HepG2 (cell line): ENCODE results near the gene GRK6. TPM values are rescaled to one million over a fixed set of nuclear protein-coding genes. Genes with fewer than 3 reads are reported as not detected.

Experiments
- ATAC-seq: fragments of 200-7000 bp; cut with Tn5 transposase; 3 replicates; pipeline ENCODE4 v1.9.1; 2020; ENCODE audit warnings: mild to moderate bottlenecking, moderate library complexity
- Bru-seq: library from RNA; stranded (reverse); fragments of 400-500 nt; gene quantifications from one replicate; lab custom pipeline; 2021; lab: Mats Ljungman, UMichigan
- BruChase-seq, 2 experiments: library from RNA; stranded (reverse); fragments of 400-500 nt; gene quantifications; one replicate each; lab custom pipeline; 2021; lab: Mats Ljungman, UMichigan
- BruUV-seq: library from RNA; stranded (reverse); fragments of 400-500 nt; replicated peaks from 2 replicates; lab custom pipeline; 2021; lab: Mats Ljungman, UMichigan
- CTCF ChIA-PET: fragments of 300-600 bp; formaldehyde crosslinking; extraction: SDS; loops from one replicate; lab custom pipeline; 2021; ENCODE audit warnings: low total read pairs, inconsistent platforms, low intra/inter-chr PET ratio; lab: Yijun Ruan, JAX
- POLR2A ChIA-PET: fragments of 350-600 bp; sonication (Branson Sonifier 250); formaldehyde crosslinking; loops from one replicate; lab custom pipeline; 2020; ENCODE audit warnings: antibody characterized with exemption, inconsistent platforms; lab: Yijun Ruan, JAX
- DNase-seq: peaks from one replicate; pipeline ENCODE4 v3.0.0-alpha.2; 2015; ENCODE audit warnings: low spot score
- FAIRE-seq: peaks from 3 replicates; lab custom pipeline; 2011; peaks lifted over from hg19 to GRCh38; lab: Jason Lieb, UNC
- H2AFZ ChIP-seq: one replicate; pipeline ENCODE4 v1.6.1; 2011; ENCODE audit warnings: low read length, inconsistent platforms
- H3K27ac ChIP-seq: fragments of 300-600 bp; 3 replicates; pipeline ENCODE4 v1.8.0; 2011; ENCODE audit warnings: mixed run types, mild to moderate bottlenecking, mixed read lengths, low read length, inconsistent platforms; ENCODE audit not compliant: insufficient read depth; ENCODE audit errors: extremely low read length
- H3K27me3 ChIP-seq, 2 experiments: fragments of 200-600 bp in 1 of 2; 2 replicates in 1 of 2; 3 replicates in 1 of 2; pipeline versions ENCODE4 v1.6.0 to v1.8.0; 2011; ENCODE audit warnings: low read length in 2 of 2, mild to moderate bottlenecking in 2 of 2, moderate library complexity in 2 of 2, inconsistent platforms in 1 of 2; ENCODE audit not compliant: insufficient read depth in 2 of 2, control insufficient read depth in 1 of 2
- H3K36me3 ChIP-seq, 2 experiments: fragments of 200-600 bp in 1 of 2; replicated peaks in 1 of 2; 2 replicates in 1 of 2; 3 replicates in 1 of 2; pipeline versions ENCODE4 v1.5.1 to v1.8.0; 2011; ENCODE audit warnings: low read length in 2 of 2, inconsistent platforms in 1 of 2; ENCODE audit not compliant: insufficient read depth in 2 of 2, control insufficient read depth in 1 of 2
- H3K4me1 ChIP-seq: 2 replicates; pipeline ENCODE4 v1.5.1; 2012; ENCODE audit warnings: low read length, inconsistent platforms; ENCODE audit not compliant: insufficient read depth
- H3K4me2 ChIP-seq: 2 replicates; pipeline ENCODE4 v1.6.0; 2011; ENCODE audit warnings: low read depth, low read length, inconsistent platforms
- H3K4me3 ChIP-seq, 3 experiments: fragments of 200-600 bp in 1 of 3; sonication (generic), shearing (Covaris generic) in 1 of 3; replicated peaks in 1 of 3; 2 replicates each; pipeline ENCODE4 v1.5.1; 2011 to 2016; ENCODE audit warnings: low read length in 3 of 3, inconsistent platforms in 2 of 3, low read depth in 2 of 3, mild to moderate bottlenecking in 2 of 3, control low read depth in 1 of 3, mixed read lengths in 1 of 3; ENCODE audit not compliant: insufficient read depth in 1 of 3
- H3K79me2 ChIP-seq: one replicate; pipeline ENCODE4 v1.6.1; 2011; ENCODE audit warnings: low read length, inconsistent platforms; ENCODE audit not compliant: insufficient read depth
- H3K9ac ChIP-seq: 2 replicates; pipeline ENCODE4 v1.6.0; 2011; ENCODE audit warnings: mild to moderate bottlenecking, low read depth, low read length, inconsistent platforms; ENCODE audit not compliant: insufficient read depth
- H3K9me3 ChIP-seq: 2 replicates; pipeline ENCODE4 v1.5.1; 2012; ENCODE audit warnings: mild to moderate bottlenecking, low read length
- H4K20me1 ChIP-seq: 2 replicates; pipeline ENCODE4 v1.6.0; 2011; ENCODE audit warnings: inconsistent platforms, mild to moderate bottlenecking, low read length, moderate library complexity; ENCODE audit not compliant: insufficient read depth
- GABPB1 ChIP-seq: IDR thresholded peaks from 2 replicates; pipeline ENCODE4 v1.6.1; 2016; ENCODE audit warnings: mild to moderate bottlenecking, missing genetic modification reagents, moderate library complexity, missing compliant biosample characterization
- MXI1 ChIP-seq: IDR thresholded peaks from 3 replicates; pipeline ENCODE4 v1.6.1; 2012; ENCODE audit warnings: low read depth, low read length, inconsistent platforms, borderline replicate concordance
- SAP130 ChIP-seq: IDR thresholded peaks from 2 replicates; pipeline ENCODE4 v1.6.1; 2016; ENCODE audit warnings: low read depth
- SP5 ChIP-seq: IDR thresholded peaks from 2 replicates; pipeline ENCODE4 v1.6.1; 2016; ENCODE audit warnings: low read depth, borderline replicate concordance
- ZFY ChIP-seq: sonication (generic); formaldehyde crosslinking; IDR thresholded peaks from 2 replicates; pipeline ENCODE4 v1.4.0; 2020; ENCODE audit warnings: missing genetic modification reagents
- ZNF207 ChIP-seq: fragments of 450-650 bp; IDR thresholded peaks from 2 replicates; pipeline ENCODE4 v1.6.1; 2016; ENCODE audit warnings: antibody characterized with exemption, borderline replicate concordance
- ZNF501 ChIP-seq: sonication (generic); formaldehyde crosslinking; IDR thresholded peaks from 2 replicates; pipeline ENCODE4 v1.5.1; 2020; ENCODE audit warnings: mild to moderate bottlenecking, moderate library complexity, missing genetic modification reagents
- ZNF547 ChIP-seq: sonication (generic); formaldehyde crosslinking; IDR thresholded peaks from 2 replicates; pipeline ENCODE4 v1.5.1; 2020; ENCODE audit warnings: mild to moderate bottlenecking, missing genetic modification reagents
- ZSCAN9 ChIP-seq: IDR thresholded peaks from 2 replicates; pipeline ENCODE4 v1.6.1; 2016; ENCODE audit warnings: borderline replicate concordance
- WGBS: methylation state at CpG from one replicate; pipeline ENCODE4 v1.1.6; 2017; ENCODE audit warnings: low lambda C conversion rate; 5-methylcytosine and 5-hydroxymethylcytosine counted together
- in situ Hi-C: cut with HindIII; loops from 2 replicates; pipeline ENCODE4 v1.10.0; 2017; ENCODE audit warnings: low pct_unique_long_range_greater_than_20kb; ENCODE audit not compliant: extremely low pct_ligation_motif_present
- intact Hi-C: fragments of 100-400 bp; cut with micrococcal nuclease; formaldehyde crosslinking; loops from one replicate; pipeline ENCODE4 v1.10.0; 2022; ENCODE audit not compliant: unreplicated experiment
- long read RNA-seq, 2 experiments: library from RNA in 1 of 2; library from polyadenylated mRNA in 1 of 2; stranded (forward) in 1 of 2; unstranded in 1 of 2; transcript quantifications; one replicate each; pipeline ENCODE4 v2.0.0, GENCODE V29; 2019 to 2022
- polyA minus RNA-seq, 3 experiments: library from RNA; depleted of rRNA, polyadenylated mRNA; stranded (reverse); fragments of >200 nt; gene quantifications; 2 replicates each; pipeline ENCODE4 v1.2.3, GENCODE V29; 2011; ENCODE audit warnings: low replicate concordance in 1 of 3
- polyA plus RNA-seq, 8 experiments: library from polyadenylated mRNA; depleted of rRNA in 3 of 8; stranded (reverse) in 7 of 8; unstranded in 1 of 8; fragments of >200 nt; fragmentation: Illumina TruSeq in 4 of 8; extraction: Trizol in 4 of 8; gene quantifications; 2 replicates each; pipeline versions ENCODE4 v1.2.1 to v1.2.3, GENCODE V29; 2011 to 2016; ENCODE audit warnings: low read depth in 4 of 8, missing spikeins in 1 of 8, mixed read lengths in 1 of 8; ENCODE audit not compliant: insufficient read depth in 1 of 8
- total RNA-seq, 5 experiments: library from RNA; depleted of rRNA; stranded (reverse); fragments of >200 nt; fragmentation: Illumina TruSeq; extraction: Trizol; gene quantifications; 2 replicates each; pipeline ENCODE4 v1.2.3, GENCODE V29; 2016; ENCODE audit warnings: low read depth in 1 of 5
- TF ChIP-seq, protein P1 (sequence below): sonication (generic); formaldehyde crosslinking; IDR thresholded peaks from 2 replicates; pipeline ENCODE4 v1.5.0; 2020; ENCODE audit warnings: mild to moderate bottlenecking, missing genetic modification reagents
- TF ChIP-seq, protein P2 (sequence below): IDR thresholded peaks from 2 replicates; pipeline ENCODE4 v1.6.1; 2012; ENCODE audit warnings: inconsistent platforms
- TF ChIP-seq, protein P3 (sequence below): sonication (generic); formaldehyde crosslinking; IDR thresholded peaks from 2 replicates; pipeline ENCODE4 v1.4.0; 2020; ENCODE audit warnings: mild to moderate bottlenecking, missing genetic modification reagents

GRK6 gene
- total RNA-seq (2016; rRNA removed; fragmentation: Illumina TruSeq; extraction: Trizol), result 16.1 and 19.9 TPM in 2 replicates
- 21.2 and 25.1 TPM in 2 replicates for total RNA-seq (2016; cell fraction: cytosol; rRNA removed; fragmentation: Illumina TruSeq; extraction: Trizol; ENCODE audit: low read depth)
- total RNA-seq (2016; cell fraction: insoluble cytoplasmic fraction; rRNA removed; fragmentation: Illumina TruSeq; extraction: Trizol), result 15.7 and 20.8 TPM in 2 replicates
- 43.3 and 44.5 TPM in 2 replicates for total RNA-seq (2016; cell fraction: membrane; rRNA removed; fragmentation: Illumina TruSeq; extraction: Trizol)
- total RNA-seq (2016; cell fraction: nucleus; rRNA removed; fragmentation: Illumina TruSeq; extraction: Trizol), result 15.6 TPM in 2 replicates
- 13.2 and 17.4 TPM in 2 replicates for polyA plus RNA-seq (2011; rRNA removed)
- 16.2 and 19.6 TPM in 2 replicates for polyA plus RNA-seq (2011; cell fraction: cytosol; rRNA removed)
- 21.6 and 24.6 TPM in 2 replicates for polyA plus RNA-seq (2011; cell fraction: nucleus; rRNA removed)
- 16.7 and 17.5 TPM in 2 replicates for polyA plus RNA-seq (2012)
- 36.3 and 37.2 TPM in 2 replicates for polyA plus RNA-seq (2016; cell fraction: cytosol; fragmentation: Illumina TruSeq; extraction: Trizol; ENCODE audit: low read depth)
- polyA plus RNA-seq (2016; cell fraction: insoluble cytoplasmic fraction; fragmentation: Illumina TruSeq; extraction: Trizol; ENCODE audit: low read depth), result 20.6 and 21.6 TPM in 2 replicates
- 45.6 and 48.4 TPM in 2 replicates for polyA plus RNA-seq (2016; cell fraction: membrane; fragmentation: Illumina TruSeq; extraction: Trizol; ENCODE audit: low read depth)
- 22.8 and 26.4 TPM in 2 replicates for polyA plus RNA-seq (2016; cell fraction: nucleus; fragmentation: Illumina TruSeq; extraction: Trizol; ENCODE audit: insufficient read depth, low read depth)
- polyA minus RNA-seq (2011; rRNA and poly(A)+ RNA removed; ENCODE audit: low replicate concordance), result 11.2 and 22.9 TPM in 2 replicates
- 13.6 and 15.1 TPM in 2 replicates for polyA minus RNA-seq (2011; cell fraction: cytosol; rRNA and poly(A)+ RNA removed)
- 19.2 and 24.9 TPM in 2 replicates for polyA minus RNA-seq (2011; cell fraction: nucleus; rRNA and poly(A)+ RNA removed)
- Bru-seq, nascent RNA, result percentile 62 among the genes with signal in this experiment
- percentile 56 among the genes with signal in this experiment for BruChase-seq, experiment 1, labeled RNA remaining after a 6-hour chase
- percentile 55 among the genes with signal in this experiment for BruChase-seq, experiment 2, labeled RNA remaining after a 2-hour chase
- long read RNA-seq, experiment 1, transcript GRK6-201 (16 exons, 2,939 nt), result major isoform, 5 of 19 reads
- long read RNA-seq, experiment 1, partial matches to known transcripts, result 0 of 19 reads
- long read RNA-seq, experiment 1, other reads (novel, unspliced or antisense), result 9 of 19 reads
- long read RNA-seq, experiment 2, transcript GRK6-201 (16 exons, 2,939 nt), result major isoform, 25 of 87 reads
- long read RNA-seq, experiment 2, transcript GRK6-206 (13 exons, 1,660 nt), result minor isoform, 10 of 87 reads
- long read RNA-seq, experiment 2, partial matches to known transcripts, result 38 of 87 reads
- long read RNA-seq, experiment 2, other reads (novel, unspliced or antisense), result 14 of 87 reads

DNA sequence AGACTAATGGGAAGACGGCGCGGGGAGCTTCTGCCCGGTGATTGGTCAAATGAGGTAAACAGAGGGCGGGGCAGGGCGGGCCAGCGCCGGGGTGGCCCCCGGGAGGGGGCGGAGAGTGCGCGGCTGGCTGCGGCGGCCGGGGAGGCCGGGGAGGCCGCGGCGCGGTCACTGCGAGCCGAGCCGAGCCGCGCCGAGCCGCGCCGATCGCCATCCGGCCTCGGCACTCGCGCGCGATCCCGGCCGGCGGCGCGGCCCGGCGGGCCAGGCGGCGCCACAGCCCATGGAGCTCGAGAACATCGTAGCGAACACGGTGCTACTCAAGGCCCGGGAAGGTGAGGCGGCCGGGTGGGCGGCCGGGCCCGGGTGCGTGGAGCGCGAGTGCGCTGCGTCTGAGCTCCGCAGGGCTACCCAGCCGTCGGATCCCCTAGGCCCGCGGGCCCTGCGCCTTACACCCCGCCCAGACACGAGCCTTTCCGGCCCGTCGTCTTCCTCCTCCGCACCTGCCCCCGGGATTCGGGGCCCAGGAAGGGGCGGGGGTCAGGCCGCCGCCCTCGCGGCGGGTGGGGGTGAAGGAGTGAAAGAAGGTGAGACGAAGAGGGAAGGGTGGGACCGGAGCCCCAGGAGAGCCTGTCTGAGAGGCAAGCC is at the start of gene GRK6:
Gene GRK6 (plus strand): TSS at position 111 of the 645 bp plus-strand sequence. CDS start 170 bp downstream, at position 281.
- Histone ChIP-seq H3K27me3 (peaks cover 0 to 14% of the 10 kb centered on the region in 2 experiments; a peak in 2 of 5 replicates), H3K4me2 (peak within 1 kb of the TSS; percentile 95), H3K9ac (peak within 1 kb of the TSS; percentile 96), H2AFZ (peak within 1 kb of the TSS; percentile 50), H3K27ac (peak within 1 kb of the TSS; percentile 83), H3K9me3 (no peaks in the 10 kb centered on the region), H3K79me2 (peaks cover 14% of the 10 kb centered on the region), H3K4me3 (peak within 1 kb of the TSS; percentile 69 to 87 (median 76)), H4K20me1 (no peaks in the 10 kb centered on the region), H3K4me1 (peaks cover 43% of the 10 kb centered on the region), H3K36me3 (peaks cover 0 to 4% of the 10 kb centered on the region in 2 experiments; a peak in 1 of 5 replicates)
- in situ Hi-C loops, result no loop called here
- 2% methylated on average over 25 of the region's 82 CpGs for WGBS
- ATAC-seq, result peak; percentile 72
- no peak for DNase-seq
- CTCF ChIA-PET, result interaction anchor here (0.9 to 1.2 kb wide), 2 partner anchors 23 to 28 kb away, joined by 3 to 5 read pairs; no protein-coding TSS in a partner anchor
- BruUV-seq, result no TSS peak
- POLR2A ChIA-PET, result interaction anchor here (0.8 to 2.9 kb wide), 23 partner anchors 9 to 101 kb away, joined by 3 to 30 read pairs (median 6); partner anchors contain the start of genes F12 and LMAN2
- intact Hi-C loops, result no loop called here
- FAIRE-seq, result no peak
- peak; percentile 27; the same call in 1 of the 3 replicates for TF ChIP-seq MXI1
- peak; percentile 19; the same call in 1 of the 2 replicates for TF ChIP-seq SP5
- TF ChIP-seq, protein P1, sequence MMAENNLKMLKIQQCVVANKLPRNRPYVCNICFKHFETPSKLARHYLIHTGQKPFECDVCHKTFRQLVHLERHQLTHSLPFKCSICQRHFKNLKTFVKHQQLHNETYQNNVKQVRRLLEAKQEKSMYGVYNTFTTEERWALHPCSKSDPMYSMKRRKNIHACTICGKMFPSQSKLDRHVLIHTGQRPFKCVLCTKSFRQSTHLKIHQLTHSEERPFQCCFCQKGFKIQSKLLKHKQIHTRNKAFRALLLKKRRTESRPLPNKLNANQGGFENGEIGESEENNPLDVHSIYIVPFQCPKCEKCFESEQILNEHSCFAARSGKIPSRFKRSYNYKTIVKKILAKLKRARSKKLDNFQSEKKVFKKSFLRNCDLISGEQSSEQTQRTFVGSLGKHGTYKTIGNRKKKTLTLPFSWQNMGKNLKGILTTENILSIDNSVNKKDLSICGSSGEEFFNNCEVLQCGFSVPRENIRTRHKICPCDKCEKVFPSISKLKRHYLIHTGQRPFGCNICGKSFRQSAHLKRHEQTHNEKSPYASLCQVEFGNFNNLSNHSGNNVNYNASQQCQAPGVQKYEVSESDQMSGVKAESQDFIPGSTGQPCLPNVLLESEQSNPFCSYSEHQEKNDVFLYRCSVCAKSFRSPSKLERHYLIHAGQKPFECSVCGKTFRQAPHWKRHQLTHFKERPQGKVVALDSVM (CRISPR knock-in tag), result peak; percentile 8; the same call in 1 of the 2 replicates
- no peak for TF ChIP-seq ZNF207
- TF ChIP-seq, protein P2, sequence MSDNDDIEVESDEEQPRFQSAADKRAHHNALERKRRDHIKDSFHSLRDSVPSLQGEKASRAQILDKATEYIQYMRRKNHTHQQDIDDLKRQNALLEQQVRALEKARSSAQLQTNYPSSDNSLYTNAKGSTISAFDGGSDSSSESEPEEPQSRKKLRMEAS, result peak; percentile 17; the same call in 1 of the 2 replicates
- TF ChIP-seq, protein P3, sequence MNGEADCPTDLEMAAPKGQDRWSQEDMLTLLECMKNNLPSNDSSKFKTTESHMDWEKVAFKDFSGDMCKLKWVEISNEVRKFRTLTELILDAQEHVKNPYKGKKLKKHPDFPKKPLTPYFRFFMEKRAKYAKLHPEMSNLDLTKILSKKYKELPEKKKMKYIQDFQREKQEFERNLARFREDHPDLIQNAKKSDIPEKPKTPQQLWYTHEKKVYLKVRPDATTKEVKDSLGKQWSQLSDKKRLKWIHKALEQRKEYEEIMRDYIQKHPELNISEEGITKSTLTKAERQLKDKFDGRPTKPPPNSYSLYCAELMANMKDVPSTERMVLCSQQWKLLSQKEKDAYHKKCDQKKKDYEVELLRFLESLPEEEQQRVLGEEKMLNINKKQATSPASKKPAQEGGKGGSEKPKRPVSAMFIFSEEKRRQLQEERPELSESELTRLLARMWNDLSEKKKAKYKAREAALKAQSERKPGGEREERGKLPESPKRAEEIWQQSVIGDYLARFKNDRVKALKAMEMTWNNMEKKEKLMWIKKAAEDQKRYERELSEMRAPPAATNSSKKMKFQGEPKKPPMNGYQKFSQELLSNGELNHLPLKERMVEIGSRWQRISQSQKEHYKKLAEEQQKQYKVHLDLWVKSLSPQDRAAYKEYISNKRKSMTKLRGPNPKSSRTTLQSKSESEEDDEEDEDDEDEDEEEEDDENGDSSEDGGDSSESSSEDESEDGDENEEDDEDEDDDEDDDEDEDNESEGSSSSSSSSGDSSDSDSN (CRISPR knock-in tag), result peak; percentile 57; the same call in 1 of the 2 replicates
- peak; percentile 62 for TF ChIP-seq ZFY (CRISPR knock-in tag)
- TF ChIP-seq ZNF547, result 0 out of 2 replicates have a peak, but pooled peaks have one; percentile 52
- 0 out of 2 replicates have a peak, but pooled peaks have one; percentile 24 for TF ChIP-seq ZNF501 (CRISPR knock-in tag)
- TF ChIP-seq SAP130 (CRISPR knock-in tag), result peak; percentile 1; the same call in 1 of the 2 replicates
- no peak for TF ChIP-seq ZSCAN9 (CRISPR knock-in tag)
- TF ChIP-seq GABPB1 (CRISPR knock-in tag), result peak; percentile 45; the same call in 1 of the 2 replicates
